A673 (cell line): ENCODE data around the gene NPTX1. TPM values are rescaled to one million over a fixed set of nuclear protein-coding genes. Genes with fewer than 3 reads are reported as not detected.

Experiments used
- BruUV-seq: library from RNA; stranded (reverse); fragments of 400-500 nt; replicated peaks from 2 replicates; lab custom pipeline; 2021; lab: Mats Ljungman, UMichigan
- CTCF ChIA-PET: fragments of 300-600 bp; sonication (Branson Sonifier 250); formaldehyde crosslinking; loops from one replicate; lab custom pipeline; 2022; ENCODE audit warnings: antibody characterized with exemption; lab: Charles Lee
- POLR2A ChIA-PET: fragments of 300-600 bp; sonication (Branson Sonifier 250); formaldehyde crosslinking; loops from one replicate; lab custom pipeline; 2022; ENCODE audit warnings: antibody characterized with exemption; ENCODE audit not compliant: low non-redundant PET; lab: Charles Lee
- DNase-seq: peaks from one replicate; pipeline ENCODE4 v3.0.0-alpha.2; 2015; ENCODE audit warnings: low spot score
- H3K27ac ChIP-seq: fragments of 200-600 bp; sonication (generic); 2 replicates; pipeline ENCODE4 v1.5.1; 2016; ENCODE audit warnings: mixed run types, low read depth, mild to moderate bottlenecking, mixed read lengths, antibody characterized with exemption, low read length; ENCODE audit not compliant: poor library complexity, severe bottlenecking
- H3K27me3 ChIP-seq: fragments of 200-600 bp; sonication (generic); replicated peaks from 2 replicates; pipeline ENCODE4 v1.6.1; 2017; ENCODE audit warnings: mixed run types, low read depth, mild to moderate bottlenecking, mixed read lengths, antibody characterized with exemption, low read length; ENCODE audit not compliant: insufficient read depth, poor library complexity
- H3K36me3 ChIP-seq: fragments of 200-600 bp; sonication (generic); 2 replicates; pipeline ENCODE4 v1.6.1; 2016; ENCODE audit warnings: mixed run types, mild to moderate bottlenecking, mixed read lengths, antibody characterized with exemption, low read length; ENCODE audit not compliant: insufficient read depth, poor library complexity, severe bottlenecking
- H3K4me1 ChIP-seq: fragments of 200-600 bp; sonication (generic); 2 replicates; pipeline ENCODE4 v1.6.1; 2017; ENCODE audit warnings: mixed run types, mild to moderate bottlenecking, mixed read lengths, antibody characterized with exemption, low read length; ENCODE audit not compliant: insufficient read depth, poor library complexity, severe bottlenecking
- H3K4me3 ChIP-seq: fragments of 200-600 bp; sonication (generic); 2 replicates; pipeline ENCODE4 v1.5.1; 2016; ENCODE audit warnings: low read depth, mixed run types, mild to moderate bottlenecking, mixed read lengths, low read length; ENCODE audit not compliant: poor library complexity, severe bottlenecking
- H3K9me3 ChIP-seq: fragments of 200-600 bp; sonication (generic); 2 replicates; pipeline ENCODE4 v1.6.1; 2016; ENCODE audit warnings: mixed run types, low read depth, mild to moderate bottlenecking, mixed read lengths, antibody characterized with exemption, low read length; ENCODE audit not compliant: poor library complexity, severe bottlenecking
- CTCF ChIP-seq: fragments of 300-800, 200-600 bp; sonication (generic); conservative IDR thresholded peaks from 2 replicates; pipeline ENCODE4 v1.5.1; 2017; ENCODE audit warnings: low read depth, mild to moderate bottlenecking, antibody characterized with exemption, low read length, moderate library complexity, mixed read lengths
- EZH2 ChIP-seq: fragments of 200-600 bp; sonication (generic); IDR thresholded peaks from 2 replicates; pipeline ENCODE4 v1.6.1; 2017; ENCODE audit warnings: borderline replicate concordance, low read depth, mild to moderate bottlenecking, mixed read lengths, antibody characterized with exemption, low read length; ENCODE audit not compliant: poor library complexity, severe bottlenecking
- intact Hi-C: fragments of 100-400 bp; cut with micrococcal nuclease; formaldehyde crosslinking; loops from one replicate; pipeline ENCODE4 v1.10.0; 2022; ENCODE audit not compliant: unreplicated experiment
- total RNA-seq: library from RNA; stranded (reverse); gene quantifications from 2 replicates; pipeline ENCODE4 v1.2.3, GENCODE V29; 2021

The NPTX1 gene
- total RNA-seq, 1 experiment from 2014 or later: 0.43 TPM

- BruUV-seq: no TSS peak
- CTCF ChIA-PET: interaction anchor here (0.6 to 0.7 kb wide), 2 partner anchors 14 to 579 kb away, joined by 3 to 4 read pairs; no protein-coding TSS in a partner anchor
Observed at GRCh38 chr17:80468781-80469493, 7.5 kb downstream of the NPTX1 start.

GRCh38 chr17:80468242-80468641 lies 8.2 kb downstream of the NPTX1 start:
- intact Hi-C loops: no loop called here
- ChIA-PET POLR2A (no interaction called here), CTCF (interaction anchor here (0.6 kb wide), 1 partner anchor 578 kb away, joined by 3 read pairs; no protein-coding TSS in a partner anchor)
- Histone ChIP-seq H3K4me3 (no peak overlapping the region), H3K4me1 (no peaks in the 10 kb centered on the region), H3K27me3 (peaks cover 80% of the 10 kb centered on the region), H3K36me3 (no peaks in the 10 kb centered on the region), H3K27ac (no peak overlapping the region), H3K9me3 (no peaks in the 10 kb centered on the region)
- no peak for TF ChIP-seq CTCF
- TF ChIP-seq EZH2: no peak
- BruUV-seq: no TSS peak
- DNase-seq: no peak

More at GRCh38 chr17:80468781-80469493, 7.5 kb downstream of the NPTX1 start:
- Histone ChIP-seq H3K27ac (no peak overlapping the region), H3K9me3 (no peaks in the 10 kb centered on the region), H3K36me3 (no peaks in the 10 kb centered on the region), H3K4me1 (no peaks in the 10 kb centered on the region), H3K27me3 (peaks cover 86% of the 10 kb centered on the region), H3K4me3 (no peak overlapping the region)
- no peak for DNase-seq
- intact Hi-C loops: no loop called here
- POLR2A ChIA-PET: interaction anchor here (0.6 kb wide), 1 partner anchor 14 kb away, joined by 6 read pairs; no protein-coding TSS in a partner anchor
- no peak for TF ChIP-seq CTCF
- no peak for TF ChIP-seq EZH2

DNA sequence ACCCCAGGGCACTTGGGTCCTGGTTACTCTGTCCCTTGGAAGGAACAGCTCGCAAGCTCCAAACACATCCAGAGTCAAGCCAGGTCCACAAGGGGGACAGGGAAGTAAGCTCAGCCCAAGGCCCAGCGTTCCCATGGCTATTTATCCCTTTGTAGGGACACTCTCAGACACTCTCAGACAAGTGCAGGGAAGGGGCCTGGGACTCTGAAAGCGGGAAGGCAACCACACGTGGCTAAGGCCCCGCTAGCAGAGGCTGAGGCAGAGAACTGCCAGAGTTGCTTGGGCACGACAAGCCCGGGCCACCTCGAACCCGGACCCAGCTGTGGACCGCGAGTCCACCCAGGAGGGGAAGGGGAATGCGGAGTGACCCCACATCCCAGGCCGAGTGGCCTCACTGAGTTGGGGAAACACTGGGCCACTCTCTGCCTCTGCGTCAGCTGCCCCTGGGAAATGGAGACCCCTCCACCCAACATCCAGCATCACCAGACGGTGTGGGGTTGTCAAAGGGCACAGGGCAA lies 10.2 kb downstream of the NPTX1 start:
- no peak for TF ChIP-seq CTCF
- TF ChIP-seq EZH2: no peak
- intact Hi-C loops: no loop called here
- BruUV-seq: no TSS peak
- DNase-seq: no peak
- Histone ChIP-seq H3K4me3 (no peak overlapping the region), H3K4me1 (no peaks in the 10 kb centered on the region), H3K27ac (no peak overlapping the region), H3K36me3 (no peaks in the 10 kb centered on the region), H3K9me3 (no peaks in the 10 kb centered on the region), H3K27me3 (peaks cover 60% of the 10 kb centered on the region)
- CTCF ChIA-PET: no interaction called here
- POLR2A ChIA-PET: no interaction called here
